GM20000 (cell line): Measurements from ENCODE around the gene PHLDA2.

ENCODE experiments used
- DNase-seq: peaks from one replicate; pipeline ENCODE4 v3.0.0; 2012; ENCODE audit warnings: low spot score
- CTCF ChIP-seq: IDR thresholded peaks from 2 replicates; pipeline ENCODE4 v1.5.1; 2012; ENCODE audit warnings: mild to moderate bottlenecking, control low read depth; ENCODE audit errors: extremely low read depth, missing control alignments

PHLDA2 gene

DNA sequence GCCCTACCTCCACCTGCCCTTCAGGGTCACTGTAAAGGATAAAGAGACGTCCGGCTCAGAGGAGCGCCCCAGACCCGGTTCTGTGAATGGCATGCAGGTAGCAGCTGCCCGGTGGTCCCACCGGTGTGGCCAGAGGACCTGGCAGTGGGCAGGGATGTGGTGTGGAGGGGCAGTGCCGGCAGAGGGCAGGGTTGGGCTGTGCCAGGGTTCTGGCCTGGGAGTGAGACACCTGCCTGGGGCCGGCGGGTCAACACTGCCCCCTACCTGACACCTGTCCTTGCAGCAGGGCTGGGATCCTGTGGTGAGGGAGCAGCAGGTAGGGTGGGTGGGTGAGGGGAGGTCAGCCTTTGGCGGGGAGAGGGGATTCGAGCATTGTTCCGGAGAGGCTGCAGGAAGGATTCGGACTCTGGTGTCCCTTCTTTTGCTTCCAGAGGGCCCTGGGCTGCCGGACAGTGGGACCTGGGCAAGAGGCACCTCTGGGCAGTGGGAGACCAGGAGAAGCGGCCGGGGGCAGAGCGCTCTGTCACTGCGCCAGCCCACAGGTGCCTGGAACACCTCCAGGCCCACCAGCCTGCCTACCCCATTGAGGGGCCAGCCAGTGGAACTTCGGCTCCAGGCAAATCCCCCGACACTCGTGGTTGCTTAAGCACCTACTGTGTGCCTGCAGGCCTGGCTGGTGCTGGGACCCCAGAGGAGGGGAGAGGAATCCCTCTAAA is 1.6 kb upstream of the PHLDA2 start:
- peak; percentile 87 for DNase-seq
- TF ChIP-seq CTCF = peak; percentile 57

- DNase-seq = peak; percentile 86
- peak; percentile 56 for TF ChIP-seq CTCF
These were observed 907 bp upstream of the PHLDA2 start for GRCh38 chr11:2929950-2930703.

DNA sequence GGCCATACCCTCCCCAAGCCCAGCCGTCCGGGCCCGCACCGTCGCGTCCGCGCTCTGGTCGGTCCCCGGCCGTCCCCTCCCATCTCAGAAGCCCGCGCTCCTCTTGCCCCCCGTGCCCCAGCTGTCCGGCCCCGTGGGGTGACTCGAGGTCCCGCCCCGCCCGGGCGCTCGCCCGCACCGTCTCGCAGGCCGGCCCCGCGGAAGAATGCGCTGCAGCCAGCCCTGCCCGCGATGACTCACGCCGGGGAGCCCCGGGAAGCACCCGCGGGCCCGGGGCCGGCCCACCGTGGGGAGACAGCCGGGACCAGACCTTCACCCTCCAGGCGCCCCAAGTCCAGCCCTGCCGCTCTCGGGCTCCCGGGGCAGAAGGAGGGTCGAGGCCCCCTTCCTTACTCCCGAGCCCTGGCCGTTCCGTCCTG is 320 bp upstream of the PHLDA2 start:
- no peak for TF ChIP-seq CTCF
- DNase-seq = peak; percentile 83

DNA sequence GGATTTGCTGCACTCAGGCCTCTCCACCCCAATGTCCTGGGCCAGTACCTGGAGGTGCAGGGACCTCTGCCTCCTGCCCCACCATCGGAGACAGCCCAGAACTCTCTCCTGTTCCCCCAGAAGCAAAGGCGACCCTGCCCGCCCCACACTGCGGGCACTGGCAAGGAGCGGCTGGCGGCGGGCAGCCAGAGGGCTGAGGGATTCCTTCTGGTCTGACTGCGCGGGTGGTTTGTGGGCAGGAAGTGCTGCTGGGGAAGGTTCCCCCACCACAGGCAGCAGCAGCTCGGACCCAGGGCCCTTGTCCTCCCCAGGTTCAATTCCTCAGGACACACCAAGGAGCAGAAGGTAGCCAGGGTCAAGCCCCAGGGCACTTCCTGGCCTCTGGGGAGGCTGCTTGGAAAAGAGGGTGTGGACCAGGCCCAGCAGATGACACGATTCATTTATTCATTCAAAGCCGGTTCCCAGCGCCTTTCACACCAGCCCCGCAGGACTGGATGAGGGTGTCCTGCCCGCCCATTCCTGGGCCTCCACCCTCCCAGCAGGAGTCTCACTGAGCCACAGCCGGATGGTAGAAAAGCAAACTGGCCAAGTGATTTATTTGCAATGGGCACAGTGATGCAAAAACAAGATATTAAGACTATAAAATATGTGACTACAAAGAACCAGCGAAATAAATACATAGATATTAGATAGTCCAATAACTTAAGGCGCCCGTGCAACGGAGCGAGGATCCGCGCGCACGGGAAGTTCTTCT is 1.2 kb downstream of the PHLDA2 start:
- peak; percentile 49 for DNase-seq
- TF ChIP-seq CTCF = no peak

DNA sequence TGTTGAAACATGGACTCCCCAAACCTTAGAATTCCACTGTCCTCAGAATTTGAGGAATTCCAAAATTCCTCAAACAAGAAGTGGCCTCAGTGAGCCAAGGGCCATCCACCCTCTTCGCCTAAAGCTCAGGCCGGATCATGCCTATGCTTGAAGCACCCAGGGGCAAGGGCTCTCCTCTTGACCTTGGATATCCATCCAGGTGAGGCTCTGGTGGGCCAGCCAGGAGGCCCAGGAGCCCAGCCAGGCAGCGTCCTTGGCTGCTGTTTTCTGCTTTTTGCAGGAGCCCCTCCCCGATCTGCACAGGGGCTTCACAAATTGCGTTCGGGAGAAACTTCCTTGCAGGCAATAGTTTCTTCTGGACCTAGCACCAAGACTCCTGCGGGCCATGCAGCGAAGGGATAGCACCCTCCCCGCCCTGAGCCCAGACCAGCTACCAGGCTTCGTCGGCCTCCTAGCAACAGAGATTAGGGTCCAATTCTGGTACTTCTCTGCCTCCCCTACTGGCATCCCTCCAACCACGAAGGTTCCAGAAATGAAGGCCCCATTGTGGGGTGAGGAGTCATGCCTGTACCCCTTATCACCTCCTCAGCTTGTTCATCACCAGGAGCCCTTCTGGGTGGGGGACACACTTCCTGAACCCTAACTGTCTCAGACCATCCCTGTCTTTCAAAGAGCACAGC is 2.0 kb downstream of the PHLDA2 start:
- no peak for TF ChIP-seq CTCF
- no peak for DNase-seq

DNA sequence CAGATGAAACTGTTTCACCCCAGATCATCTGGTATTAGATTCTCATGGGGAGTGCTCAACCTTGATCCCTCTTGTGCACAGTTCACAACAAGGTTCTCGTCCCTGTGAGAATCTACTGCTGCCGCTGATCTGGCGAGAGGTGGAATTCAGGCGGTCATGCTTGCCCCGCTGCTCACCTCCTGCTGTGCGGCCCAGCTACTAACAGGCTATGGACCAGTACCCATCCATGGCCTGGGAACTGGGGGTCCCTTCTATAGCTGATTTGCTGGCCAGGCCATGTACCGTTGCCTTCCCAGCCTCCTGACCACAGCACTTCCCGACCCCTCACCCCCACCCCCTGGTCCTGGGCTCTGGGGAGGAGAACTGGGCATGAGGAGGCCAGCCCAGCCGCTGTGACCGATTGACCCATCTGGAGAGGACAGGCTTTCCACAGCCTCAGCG is 2.6 kb downstream of the PHLDA2 start:
- DNase-seq = no peak
- TF ChIP-seq CTCF = no peak
